Adrenal gland (tissue), 12 donors: ENCODE data around the gene INPPL1. TPM values are rescaled to one million over a fixed set of nuclear protein-coding genes. Genes with fewer than 3 reads are reported as not detected.

Source experiments
- DNase-seq, 7 donors: peaks; one replicate each; pipeline ENCODE4 v3.0.0-alpha.2; 2019 to 2020
- H3K27ac ChIP-seq, 5 donors: fragments of 200-600 bp; sonication (generic) in 4 of 5; 1 replicate in 3 of 5; 2 replicates in 2 of 5; pipeline versions ENCODE4 v1.5.1 to v1.8.0; 2016 to 2020; ENCODE audit warnings: mild to moderate bottlenecking in 1 of 5
- H3K27me3 ChIP-seq: fragments of 200-600 bp; 2 replicates; pipeline ENCODE4 v1.8.0; 2021
- H3K36me3 ChIP-seq, 2 donors: fragments of 200-600 bp; replicated peaks in 1 of 2; 1 replicate in 1 of 2; 2 replicates in 1 of 2; pipeline versions ENCODE4 v1.5.1 to v1.8.0; 2018 to 2022
- H3K4me1 ChIP-seq, 2 donors: fragments of 200-600 bp; replicated peaks in 1 of 2; 1 replicate in 1 of 2; 2 replicates in 1 of 2; pipeline versions ENCODE4 v1.5.1 to v1.8.0; 2018 to 2021
- H3K4me3 ChIP-seq, 4 donors: fragments of 200-600 bp; sonication (generic) in 3 of 4; one replicate each; pipeline ENCODE4 v1.5.1; 2016 to 2018
- H3K9me3 ChIP-seq, 3 donors: fragments of 200-600 bp; sonication (generic) in 1 of 3; replicated peaks in 1 of 3; 1 replicate in 2 of 3; 2 replicates in 1 of 3; pipeline versions ENCODE4 v1.5.1 to v1.8.0; 2016 to 2021
- CTCF ChIP-seq, 6 experiments: fragments of 450-650 bp in 4 of 6; fragments of 200-600 bp in 2 of 6; sonication (generic) in 1 of 6; IDR thresholded peaks; 1 replicate in 5 of 6; 2 replicates in 1 of 6; pipeline versions ENCODE4 v1.5.1 to v1.8.0; 2016 to 2021; ENCODE audit warnings: antibody characterized with exemption in 6 of 6, mild to moderate bottlenecking in 2 of 6, moderate library complexity in 1 of 6
- POLR2A ChIP-seq, 2 donors: fragments of 450-650 bp; IDR thresholded peaks; one replicate each; pipeline ENCODE4 v1.6.1; 2017; ENCODE audit warnings: antibody characterized with exemption in 2 of 2, mild to moderate bottlenecking in 2 of 2, moderate library complexity in 1 of 2
- WGBS, 4 donors: extraction: QIAGEN DNeasy Blood & Tissue Kit in 2 of 4; methylation state at CpG; one replicate each; pipeline versions ENCODE4 v1.1.5 to v1.1.7; 2013 to 2017; 5-methylcytosine and 5-hydroxymethylcytosine counted together
- intact Hi-C, 2 donors: fragments of 100-400 bp; cut with DNase I; formaldehyde crosslinking; loops; one replicate each; pipeline versions ENCODE4 v1.14.1 to v1.15.0; 2022 to 2023
- polyA plus RNA-seq, 3 donors: library from polyadenylated mRNA; stranded (reverse); fragments of 200-250 nt in 2 of 3; fragments of 350-450 nt in 1 of 3; fragmentation: Illumina TruSeq in 1 of 3; extraction: RNeasy Lipid Tissue Mini Kit (QIAGEN cat#74804) in 1 of 3; gene quantifications; one replicate each; pipeline ENCODE4 v1.2.3, GENCODE V29; 2013 to 2014
- total RNA-seq, 9 donors: library from RNA; depleted of rRNA in 4 of 9; stranded (reverse); fragments of >200 nt in 4 of 9; fragments of 120-200 nt in 1 of 9; fragmentation: NEBNext Ultra II Directional in 1 of 9; extraction: Animal tissue kit (Norgen Biotek cat#: 25700) in 1 of 9; gene quantifications; one replicate each; pipeline versions ENCODE4 v1.1.0 to v1.2.4, GENCODE V29; 2013 to 2023
- donor health status: healthy with polysubstance abuse.
- donor health status: Bipolar disorder and iron deficiency.
- donor health status: DM: yes; HTN: yes; CAD: no.
- donor health status: DM: no; HTN: no; CAD: no.
- donor health status: DM: no; HTN: no; CAD: no.
- donor health status: DM: yes; HTN: yes; CAD: no.

INPPL1 gene
- total and polyA plus RNA-seq, 12 donors = 45.3 to 395 (median 118) TPM

DNA sequence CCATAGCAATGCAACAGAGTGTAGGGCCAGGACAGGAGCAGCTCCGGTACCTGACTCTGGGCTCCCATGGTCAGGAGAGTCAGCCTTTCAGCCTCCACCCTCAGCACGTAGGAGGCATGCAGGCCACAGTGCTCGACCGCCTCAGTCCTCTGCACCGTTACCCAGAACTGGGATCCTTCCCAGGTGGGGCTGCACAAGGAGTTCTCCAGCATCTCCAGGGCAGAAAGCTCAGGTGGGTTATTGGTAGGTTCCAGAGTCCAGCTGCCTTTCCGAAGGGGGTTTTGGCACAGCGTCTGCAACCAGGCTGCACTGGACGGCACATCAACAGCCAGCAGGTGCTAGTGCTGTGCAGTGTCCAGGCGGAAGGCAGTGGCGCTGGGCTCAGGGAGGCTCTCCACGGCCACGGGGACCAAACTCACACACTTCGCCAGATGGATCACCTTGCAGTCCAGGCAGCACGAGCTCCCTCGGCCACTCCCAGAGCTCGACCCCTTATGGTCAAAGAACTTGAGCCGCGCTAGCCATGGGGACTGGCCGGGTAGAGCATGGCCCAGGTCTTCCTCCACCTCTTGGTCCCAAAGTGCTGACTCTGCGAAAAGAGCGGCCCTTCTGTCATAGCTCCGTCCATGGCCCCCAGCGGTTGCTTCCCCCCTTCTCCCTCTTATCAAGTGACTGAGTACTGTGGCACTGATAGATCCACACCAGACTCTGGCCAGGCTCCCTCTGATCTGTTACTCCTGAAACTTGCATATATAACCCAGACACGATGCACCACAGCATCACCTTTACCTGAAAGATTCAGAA is 26.3 kb downstream of the INPPL1 start:
- H3K4me1 ChIP-seq = no peaks in the 10 kb centered on the region
- DNase-seq = peak in 1 of 7 donors; percentile 28
- no peaks in the 10 kb centered on the region for H3K9me3 ChIP-seq
- H3K36me3 ChIP-seq = no peaks in the 10 kb centered on the region
- no peak overlapping the region for H3K4me3 ChIP-seq
- intact Hi-C loops = no loop called here
- WGBS, 4 donors = 86 to 93% (median 87%) methylated on average over 12 to 24 of the region's 24 CpGs
- no peak overlapping the region for H3K27ac ChIP-seq
- peaks cover 13% of the 10 kb centered on the region for H3K27me3 ChIP-seq
- TF ChIP-seq CTCF (IDR thresholded peaks at IDR 0.05) (no peak), POLR2A (IDR thresholded peaks at IDR 0.05) (no peak)

- DNase-seq = no peak
- TF ChIP-seq CTCF (IDR thresholded peaks at IDR 0.05) (no peak), POLR2A (IDR thresholded peaks at IDR 0.05) (no peak)
- H3K36me3 ChIP-seq = no peaks in the 10 kb centered on the region
- no peak overlapping the region for H3K27ac ChIP-seq
- no peaks in the 10 kb centered on the region for H3K9me3 ChIP-seq
- no peaks in the 10 kb centered on the region for H3K4me1 ChIP-seq
- H3K4me3 ChIP-seq = no peak overlapping the region
- intact Hi-C loops = no loop called here
- 78 to 83% (median 81%) methylated on average over 5 of the region's 5 CpGs for WGBS, 4 donors
- H3K27me3 ChIP-seq = peaks cover 5% of the 10 kb centered on the region
Measured at GRCh38 chr11:72251614-72252013, 27.0 kb downstream of the INPPL1 start.

DNA sequence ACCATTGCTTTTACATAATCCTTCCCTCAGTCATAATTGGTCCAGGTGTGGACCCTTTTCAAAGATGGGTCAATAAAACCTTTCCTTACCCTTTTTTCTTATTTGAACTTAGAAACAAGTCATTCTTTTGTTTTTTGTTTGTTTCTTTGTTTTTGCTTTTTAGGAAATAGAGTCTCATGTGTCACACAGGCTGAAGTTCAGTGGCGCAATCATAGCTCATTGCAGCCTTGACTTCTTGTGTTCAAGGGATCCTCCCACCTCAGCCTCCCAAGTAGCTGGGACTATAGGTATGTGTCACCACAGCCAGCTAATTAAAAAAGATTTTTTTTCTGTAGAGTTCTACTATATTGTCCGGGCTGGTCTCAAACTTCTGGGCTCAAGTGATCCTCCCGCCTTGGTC is 28.8 kb downstream of the INPPL1 start:
- TF ChIP-seq CTCF (IDR thresholded peaks at IDR 0.05) = no peak
- TF ChIP-seq POLR2A (IDR thresholded peaks at IDR 0.05) = no peak
- H3K27ac ChIP-seq = no peak overlapping the region

DNA sequence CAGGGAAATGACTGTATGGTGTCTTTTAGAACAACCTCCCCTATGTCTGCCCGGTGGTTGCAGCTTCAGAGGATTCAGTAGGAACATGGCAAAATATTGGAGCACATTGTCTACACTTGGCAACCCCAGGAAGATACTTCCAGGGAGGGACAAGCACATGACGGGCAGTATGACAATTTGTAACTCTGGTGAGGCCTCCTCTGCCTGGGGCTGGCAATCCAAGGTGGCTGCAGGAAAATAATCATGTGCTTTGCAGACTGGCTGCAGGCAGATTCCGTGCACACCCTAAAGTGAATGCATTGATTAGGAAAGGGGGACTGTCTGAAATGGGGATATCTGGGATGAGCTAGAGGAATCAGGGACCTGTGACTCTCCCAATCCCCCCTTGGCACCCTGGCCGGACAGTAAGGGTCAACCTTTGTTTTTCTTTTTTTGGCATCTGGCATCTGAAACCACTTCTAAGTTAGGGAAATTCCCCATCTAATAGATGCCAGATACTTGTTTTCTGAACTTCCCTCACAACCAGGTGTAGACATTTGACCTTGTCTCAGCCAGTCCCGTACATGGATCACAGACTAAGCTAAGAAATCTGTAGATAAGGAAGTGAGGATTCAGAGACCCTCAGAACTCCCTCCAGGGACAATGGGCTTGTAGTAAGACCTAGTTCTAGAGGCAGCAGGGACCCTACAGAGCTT is 29.9 kb downstream of the INPPL1 start:
- WGBS, 4 donors = 87 to 95% (median 90%) methylated on average over 4 to 5 of the region's 5 CpGs

More for the DNA sequence above, 28.8 kb downstream of the INPPL1 start:
- Histone ChIP-seq H3K27me3 (no peaks in the 10 kb centered on the region), H3K4me1 (no peaks in the 10 kb centered on the region), H3K9me3 (no peaks in the 10 kb centered on the region), H3K36me3 (no peaks in the 10 kb centered on the region), H3K4me3 (no peak overlapping the region)
- DNase-seq = no peak
- intact Hi-C loops = no loop called here
- WGBS, 4 donors = 84 to 91% (median 90%) methylated on average over 3 of the region's 3 CpGs

More for the DNA sequence above, 29.9 kb downstream of the INPPL1 start:
- Histone ChIP-seq H3K27ac (no peak overlapping the region), H3K27me3 (no peaks in the 10 kb centered on the region), H3K4me1 (no peaks in the 10 kb centered on the region), H3K36me3 (no peaks in the 10 kb centered on the region), H3K4me3 (no peak overlapping the region), H3K9me3 (no peaks in the 10 kb centered on the region)
- no peak for TF ChIP-seq POLR2A (IDR thresholded peaks at IDR 0.05)
- no peak for TF ChIP-seq CTCF (IDR thresholded peaks at IDR 0.05)
- DNase-seq = no peak
- intact Hi-C loops = no loop called here
